GM18498 (cell line): ENCODE data around the gene CORO2B.

Experiments used
- ATAC-seq: cut with Tn5 transposase; IDR thresholded peaks from one replicate; pipeline ENCODE4 v1.9.1; 2021; ENCODE audit warnings: mild to moderate bottlenecking, moderate library complexity; ENCODE audit not compliant: unreplicated experiment

CORO2B gene

DNA sequence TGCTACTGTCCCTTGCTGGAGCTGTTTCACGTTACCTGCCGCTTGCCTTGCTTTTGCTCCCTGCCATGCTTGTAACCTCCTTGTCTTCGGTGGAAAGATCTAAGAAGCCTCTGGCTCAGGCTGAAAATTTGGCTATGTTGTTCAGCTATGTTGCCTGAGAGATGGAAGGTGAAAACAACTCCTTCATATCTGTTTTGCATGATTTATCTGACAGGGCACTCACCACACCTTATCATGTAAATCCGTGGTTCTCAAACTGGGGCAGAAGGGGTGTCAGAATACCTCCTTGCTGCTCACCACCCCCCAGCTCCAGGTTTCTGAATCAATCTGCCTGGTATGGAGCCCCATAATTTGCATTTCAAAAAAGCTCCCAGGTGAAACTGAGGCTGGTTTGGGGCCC lies 6.5 kb upstream of the CORO2B start:
- no peak for ATAC-seq

- no peak for ATAC-seq
These were observed 5.9 kb upstream of the CORO2B start for GRCh38 chr15:68572921-68573320.

DNA sequence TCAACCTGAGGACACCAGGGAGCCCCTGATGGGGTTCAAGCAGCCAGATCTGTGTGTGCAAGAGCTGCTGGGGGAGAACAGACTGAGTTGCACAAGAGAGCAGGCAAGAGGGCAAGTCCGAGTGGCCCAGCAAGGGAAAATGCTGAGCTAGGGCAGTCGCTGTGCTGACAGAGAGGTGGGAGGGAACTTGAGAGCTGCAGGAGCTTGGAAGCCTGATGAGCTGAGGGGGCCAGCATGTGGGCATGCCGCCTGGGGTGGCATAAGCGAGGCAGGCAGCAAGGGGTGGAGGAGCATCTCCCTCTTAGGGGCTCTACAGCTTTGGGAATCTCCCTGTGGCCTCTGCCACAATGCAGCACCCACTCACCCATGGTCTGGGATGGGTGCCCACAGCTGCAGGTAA lies 4.7 kb upstream of the CORO2B start:
- no peak for ATAC-seq

DNA sequence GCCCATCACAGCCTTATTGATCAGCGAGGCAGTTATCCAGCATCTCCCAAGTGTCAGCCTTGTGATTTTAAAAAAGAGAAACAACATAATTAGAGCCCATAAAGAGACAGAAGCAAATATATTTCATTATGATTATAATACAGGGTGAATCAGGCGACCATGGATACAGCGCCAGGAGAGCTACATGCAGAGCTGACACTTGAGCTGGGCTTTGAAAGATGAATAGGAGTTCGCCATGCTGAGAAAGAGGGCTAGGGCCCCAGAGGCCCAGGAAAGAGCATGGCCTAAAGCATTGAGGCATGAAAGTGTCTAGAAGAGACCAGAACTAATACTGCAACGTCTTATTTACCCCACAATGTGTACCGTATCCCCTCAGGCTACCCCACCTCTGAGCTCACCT lies 4.2 kb upstream of the CORO2B start:
- no peak for ATAC-seq

DNA sequence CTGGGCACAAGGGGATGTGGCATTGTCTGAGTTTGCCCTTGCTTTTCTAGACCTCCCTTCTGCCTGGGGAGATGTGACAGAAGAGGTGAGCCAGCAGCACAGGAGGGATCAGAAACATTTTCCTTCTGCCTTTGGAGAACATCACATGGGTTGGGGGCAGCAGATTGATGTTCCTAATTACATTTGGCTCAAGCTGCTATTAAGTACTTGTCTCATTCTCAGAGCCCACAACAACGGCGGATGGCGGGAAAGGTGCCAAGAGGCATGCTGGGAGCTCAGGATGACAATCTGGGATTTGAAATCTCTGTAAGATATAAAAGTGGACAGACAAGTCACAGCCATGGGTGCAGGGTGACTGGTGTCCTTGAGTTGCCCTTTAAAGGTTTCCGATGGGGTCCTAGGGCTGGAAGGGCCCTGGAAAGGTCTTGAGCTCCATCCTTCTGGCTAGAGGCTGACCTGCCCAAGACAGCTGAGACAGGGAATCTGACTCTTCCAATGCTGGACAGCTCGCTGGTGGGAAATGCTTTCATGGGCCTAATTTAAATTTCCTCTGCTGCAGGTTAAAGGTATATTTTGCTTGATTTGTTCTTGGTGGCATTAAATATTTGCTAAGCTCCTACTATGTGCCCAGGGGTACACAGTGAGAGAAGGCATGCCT lies 2.4 kb upstream of the CORO2B start:
- ATAC-seq, result no peak

DNA sequence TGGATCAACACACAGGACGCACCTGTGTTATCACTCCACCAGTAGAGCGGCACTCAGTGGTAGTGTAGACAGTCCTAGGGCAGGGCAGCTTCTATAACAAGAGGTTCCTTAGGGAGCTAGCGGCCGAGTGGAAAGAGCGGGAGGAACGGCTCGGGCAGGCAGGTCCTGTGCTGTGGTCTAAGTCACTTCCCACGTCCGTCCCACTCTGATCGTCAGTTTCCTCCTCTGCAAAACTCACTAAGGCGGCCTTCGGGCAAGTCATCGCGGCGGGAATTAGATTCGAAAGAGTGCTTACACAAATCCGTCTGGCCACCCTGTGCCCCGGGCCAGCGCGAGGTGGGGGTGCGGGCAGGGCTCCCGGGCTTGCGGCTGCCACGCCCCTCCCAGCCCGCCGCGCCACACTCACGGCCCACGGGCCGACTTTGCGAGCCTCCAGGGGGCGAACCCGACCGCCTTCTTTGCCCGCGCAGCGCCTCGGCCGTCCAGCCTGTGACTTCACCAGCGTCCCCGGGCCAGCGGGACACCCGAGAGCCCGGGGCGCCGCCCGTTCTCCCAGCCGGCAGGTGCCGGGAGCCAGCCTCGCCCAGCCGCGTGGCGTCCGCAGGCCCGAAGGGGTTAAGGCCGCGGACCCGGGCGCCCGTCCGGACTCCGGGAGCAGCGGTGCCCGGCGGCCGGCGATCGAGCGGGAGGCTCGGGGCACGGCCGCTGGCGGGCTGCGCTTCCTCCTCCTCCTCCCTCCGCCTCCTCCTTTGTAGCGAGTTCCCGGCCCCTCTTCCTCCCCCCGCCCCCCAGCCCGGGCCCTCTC lies 416 bp upstream of the CORO2B start:
- ATAC-seq, result no peak

GRCh38 chr15:68580026-68580882 lies 1.5 kb downstream of the CORO2B start:
- no peak for ATAC-seq

DNA sequence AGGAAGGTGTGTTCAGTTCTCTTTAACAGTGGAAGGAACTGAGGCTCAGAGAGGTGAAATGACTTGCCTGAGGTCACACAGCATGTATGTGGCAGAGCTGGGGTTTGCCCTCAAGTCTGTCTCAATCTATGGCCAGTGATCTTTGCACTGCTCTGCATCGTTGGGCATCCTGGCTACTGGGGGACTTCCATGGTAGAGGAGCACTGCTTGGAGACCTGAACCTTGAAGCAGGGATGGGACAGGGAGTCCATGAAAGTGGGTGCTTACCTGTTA lies 2.0 kb downstream of the CORO2B start:
- no peak for ATAC-seq

DNA sequence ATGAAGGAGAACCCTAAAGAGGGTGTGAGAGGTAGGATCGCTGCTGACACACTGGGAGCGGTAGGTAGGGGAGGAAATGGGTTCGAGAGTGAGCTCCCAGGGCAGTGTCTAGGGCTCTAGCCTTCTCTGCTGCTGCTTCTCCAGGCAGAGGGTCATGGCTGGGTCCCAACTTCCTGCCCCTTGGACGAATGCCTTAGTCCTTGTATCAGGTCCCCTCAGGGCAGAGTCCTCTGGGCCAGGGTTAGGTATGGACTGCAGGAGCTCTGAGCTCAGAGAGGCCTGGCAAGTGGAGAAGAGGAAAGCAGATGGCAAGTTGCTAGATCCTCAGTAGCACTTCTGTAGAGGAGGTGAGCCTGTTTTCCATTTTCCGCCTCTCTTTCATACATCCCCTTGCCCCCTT lies 2.9 kb downstream of the CORO2B start:
- ATAC-seq, result no peak

DNA sequence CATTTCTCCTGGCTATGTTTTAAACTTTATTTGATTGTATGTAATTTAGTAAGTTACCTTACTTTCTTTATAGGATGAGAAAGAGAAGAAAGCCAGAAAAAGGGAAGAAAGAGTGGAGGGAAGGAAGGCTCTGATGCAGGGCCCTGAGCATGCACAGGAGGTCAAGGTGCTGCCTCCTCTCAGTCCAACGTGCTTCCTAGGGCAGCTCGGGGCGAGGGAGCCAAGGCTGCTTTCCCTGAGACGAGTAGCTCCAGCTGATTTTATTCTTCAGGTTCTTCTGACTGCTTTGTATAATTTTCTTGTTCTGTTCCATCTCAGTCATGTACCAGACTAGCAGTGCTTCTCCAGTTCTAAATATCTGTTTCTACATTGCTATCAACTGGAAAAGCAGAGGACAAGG lies 3.4 kb downstream of the CORO2B start:
- no peak for ATAC-seq

- no peak for ATAC-seq
These were observed 4.1 kb downstream of the CORO2B start for GRCh38 chr15:68582864-68583263.

- no peak for ATAC-seq
These were observed 4.5 kb downstream of the CORO2B start for GRCh38 chr15:68583321-68583720.

GRCh38 chr15:68583936-68584755 lies 5.4 kb downstream of the CORO2B start:
- no peak for ATAC-seq

DNA sequence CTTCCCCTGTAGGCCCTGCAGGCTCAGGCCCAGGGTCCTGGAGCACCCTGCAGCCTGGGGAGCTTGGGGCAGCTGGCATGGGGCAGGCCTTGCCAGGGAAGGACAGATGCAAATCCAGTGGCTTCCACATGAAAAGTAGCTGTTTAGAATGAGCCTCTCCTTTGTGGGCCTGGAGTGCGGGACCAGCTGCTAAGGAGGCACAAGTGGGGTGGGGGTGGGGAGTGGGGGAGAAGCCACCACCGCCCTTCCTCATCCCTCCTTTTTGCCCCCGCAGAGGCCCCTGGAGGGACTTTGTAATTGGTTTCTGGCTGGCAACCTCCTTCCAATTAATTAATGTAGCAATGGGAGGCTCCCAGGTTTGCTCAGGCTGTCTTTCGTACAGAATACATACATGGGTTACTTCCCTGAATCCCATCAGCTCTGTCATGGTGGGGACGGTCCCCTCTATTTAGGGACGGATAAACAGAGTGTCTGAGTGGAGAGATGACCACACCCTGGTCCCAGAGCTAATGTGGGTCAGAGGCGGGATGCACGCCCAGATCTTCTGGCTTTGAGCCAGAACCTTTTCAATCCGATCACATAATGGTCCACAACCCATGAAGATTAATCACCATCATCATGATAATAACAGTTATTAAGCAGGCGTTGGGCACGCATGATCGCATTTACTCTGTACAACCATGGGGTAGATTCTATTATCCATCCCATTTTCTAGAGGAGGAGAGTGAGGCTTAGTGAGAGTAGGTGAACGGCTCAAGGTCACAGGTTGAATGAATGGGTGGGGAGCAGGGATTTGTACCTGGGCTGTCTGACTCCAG lies 6.2 kb downstream of the CORO2B start:
- ATAC-seq, result no peak

- no peak for ATAC-seq
These were observed 6.9 kb downstream of the CORO2B start for GRCh38 chr15:68585574-68586273.

GRCh38 chr15:68586274-68586961 lies 7.6 kb downstream of the CORO2B start:
- ATAC-seq, result no peak

DNA sequence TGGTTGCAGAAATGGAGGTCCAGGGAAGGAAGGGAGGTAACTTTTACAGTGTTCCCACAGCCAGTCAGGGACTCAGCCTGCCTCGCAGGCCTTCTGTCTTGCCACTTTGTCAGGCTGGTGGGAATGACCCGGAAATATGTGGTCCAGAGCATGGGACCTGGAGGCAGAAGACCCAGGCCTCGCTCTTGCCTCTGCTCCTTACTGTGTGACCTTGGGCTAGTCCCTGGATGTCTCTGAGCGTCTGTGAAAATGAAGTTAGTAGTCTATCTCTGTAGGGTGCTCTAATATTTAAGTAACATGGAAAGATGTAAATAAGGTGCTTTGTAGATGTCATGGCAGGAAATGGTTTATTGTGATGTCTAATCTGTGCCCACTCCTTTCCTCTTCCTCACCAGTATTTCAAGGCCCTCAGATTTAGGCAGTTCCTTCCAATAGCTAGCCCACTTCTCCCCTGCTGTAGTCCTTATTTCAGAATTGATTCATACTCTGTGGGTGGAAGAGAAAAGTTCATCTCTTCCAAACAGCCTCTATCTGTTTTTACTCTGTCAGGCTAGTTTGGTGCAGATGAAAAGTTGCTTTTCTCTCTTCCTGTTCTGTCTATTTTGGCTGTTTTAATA lies 9.1 kb downstream of the CORO2B start:
- no peak for ATAC-seq

GRCh38 chr15:68589053-68589452 lies 10.3 kb downstream of the CORO2B start:
- ATAC-seq, result no peak
